GDM1 (cell line): ENCODE results near the gene B4GALT2.
A peak's percentile ranks its signal among the peaks of the same experiment; 100 is the strongest.

Experiments
- DNase-seq: peaks from one replicate; lab custom pipeline; 2025; lab: John Stamatoyannopoulos, UW

B4GALT2 gene

GRCh38 chr1:43969746-43970466, 9.1 kb upstream of the B4GALT2 start, which contains the start of gene DPH2:
TSS of gene DPH2 (plus strand) at chr1:43970010. CDS start at chr1:43970176, 166 bp downstream.
- DNase-seq, result peak; percentile 92

GRCh38 chr1:43970502-43970901, 8.5 kb upstream of the B4GALT2 start:
- no peak for DNase-seq

GRCh38 chr1:43970911-43971310, 8.1 kb upstream of the B4GALT2 start:
- DNase-seq, result no peak

- DNase-seq, result no peak
These were observed 7.6 kb upstream of the B4GALT2 start for GRCh38 chr1:43971336-43971980.

GRCh38 chr1:43973981-43974442, 5.0 kb upstream of the B4GALT2 start:
- no peak for DNase-seq

GRCh38 chr1:43974443-43975248, 4.4 kb upstream of the B4GALT2 start, which contains the start of gene ATP6V0B:
TSS of gene ATP6V0B (plus strand) at chr1:43974960. CDS start at chr1:43975041, 81 bp downstream.
- peak; percentile 88 for DNase-seq

GRCh38 chr1:43975249-43975961, 3.6 kb upstream of the B4GALT2 start:
- peak; percentile 18 for DNase-seq

- DNase-seq, result no peak
These were observed 3.0 kb upstream of the B4GALT2 start for GRCh38 chr1:43976045-43976444.

- DNase-seq, result no peak
These were observed 2.1 kb upstream of the B4GALT2 start for GRCh38 chr1:43976890-43977289.

GRCh38 chr1:43977376-43978263, 1.4 kb upstream of the B4GALT2 start:
- no peak for DNase-seq

- no peak for DNase-seq
These were observed 803 bp upstream of the B4GALT2 start for GRCh38 chr1:43978264-43978550.

- DNase-seq, result no peak
These were observed 184 bp downstream of the B4GALT2 start for GRCh38 chr1:43979261-43979527.

GRCh38 chr1:43979528-43980254, 681 bp downstream of the B4GALT2 start:
- DNase-seq, result no peak

- no peak for DNase-seq
These were observed 1.5 kb downstream of the B4GALT2 start for GRCh38 chr1:43980255-43981134.

GRCh38 chr1:43981135-43981491, 2.1 kb downstream of the B4GALT2 start:
- no peak for DNase-seq

- DNase-seq, result no peak
These were observed 2.6 kb downstream of the B4GALT2 start for GRCh38 chr1:43981636-43982035.

GRCh38 chr1:43982241-43982640, 3.2 kb downstream of the B4GALT2 start:
- DNase-seq, result no peak

- DNase-seq, result no peak
These were observed 3.8 kb downstream of the B4GALT2 start for GRCh38 chr1:43982808-43983207.

GRCh38 chr1:43983253-43983899, 4.4 kb downstream of the B4GALT2 start:
- DNase-seq, result no peak
